ENCODE data around the gene CEP164.

DNA sequence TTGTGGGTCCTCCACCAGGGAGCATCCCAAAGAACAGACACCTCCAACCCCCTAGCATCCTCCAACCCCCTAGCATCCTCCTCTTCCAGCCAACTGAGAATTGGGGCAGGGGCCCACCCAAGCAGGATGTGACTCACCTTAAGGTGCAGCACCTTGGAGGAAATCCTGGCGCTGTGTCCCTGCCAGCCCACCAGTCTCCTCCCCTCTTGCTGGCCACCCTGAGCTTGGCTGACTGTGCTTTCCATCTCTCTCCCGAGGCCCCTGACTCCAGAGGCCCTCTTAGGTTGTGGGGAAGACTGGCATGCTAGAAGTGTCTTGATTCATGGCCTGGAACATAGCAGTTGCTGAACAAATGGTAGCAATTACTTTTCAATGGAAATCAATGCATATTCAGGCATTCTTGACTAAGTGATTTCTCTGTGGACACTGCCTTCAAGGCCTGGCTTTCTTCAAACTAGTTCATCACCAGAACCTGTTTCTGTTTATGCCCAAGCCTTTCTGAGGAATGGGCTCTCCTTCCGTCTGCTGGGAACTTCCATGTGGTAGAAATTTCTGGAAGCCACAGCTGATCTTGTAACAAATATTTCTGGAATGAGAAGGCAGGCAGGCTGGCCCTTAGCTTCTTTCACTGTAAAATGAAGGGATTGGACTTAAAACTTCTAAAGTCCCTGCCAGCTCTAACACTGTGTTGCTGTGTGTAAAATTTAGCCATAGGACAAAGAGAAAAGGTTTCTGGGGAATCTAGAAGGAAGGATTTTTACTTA is 60.5 kb downstream of the CEP164 start:
- TF ChIP-seq CTCF (IDR thresholded peaks at IDR 0.05) (no peak), POLR2A (IDR thresholded peaks at IDR 0.05) (no peak)

Data from lower leg skin (tissue), 3 donors.